ENCODE results near the gene GNGT2.

The GNGT2 gene

GRCh38 chr17:49254066-49254465 lies 43.7 kb upstream of the GNGT2 start:
- no peak overlapping the region for H4K91ac ChIP-seq (ENCODE audit: low read depth, low read length, poor library complexity)
- H2BK12ac ChIP-seq (ENCODE audit: low read length) = no peak overlapping the region
- H2BK15ac ChIP-seq (ENCODE audit: low read length) = no peak overlapping the region
- H3K36me3 ChIP-seq (replicated peaks in 1 of 2; ENCODE audit: control insufficient read depth in 2 of 2, insufficient read depth in 2 of 2, low read length in 2 of 2) = peaks cover 0 to 2% of the 10 kb centered on the region in 2 donors
- no peaks in the 10 kb centered on the region for H3K79me1 ChIP-seq (ENCODE audit: low read depth, low read length)
- no CpG with 5 or more reads among the region's 4 CpGs for WGBS, 2 donors (ENCODE audit: extremely low coverage in 2 of 2, insufficient read length in 2 of 2, insufficient replicate concordance in 1 of 2)
- no peak overlapping the region for H3K18ac ChIP-seq (ENCODE audit: low read length)
- no peak overlapping the region for H3K14ac ChIP-seq (ENCODE audit: low read length)
- no peak overlapping the region for H2AFZ ChIP-seq (ENCODE audit: low read length)
- H2BK120ac ChIP-seq (ENCODE audit: low read depth, low read length) = no peak overlapping the region
- H3K27ac ChIP-seq (replicated peaks; ENCODE audit: low read length) = no peak overlapping the region
- H3K23ac ChIP-seq (ENCODE audit: low read depth, low read length, poor library complexity) = no peak overlapping the region
- peaks cover 0 to 10% (median 3%) of the 10 kb centered on the region in 3 experiments for H3K27me3 ChIP-seq (ENCODE audit: control insufficient read depth in 3 of 3, insufficient read depth in 3 of 3, low read depth in 1 of 3, low read length in 3 of 3)
- no peak overlapping the region for H3K4ac ChIP-seq (ENCODE audit: low read length)
- no peak overlapping the region for H3K9ac ChIP-seq (ENCODE audit: low read depth, low read length, poor library complexity)
- H3K4me3 ChIP-seq (ENCODE audit: low read length in 2 of 2) = no peak overlapping the region
- no peak overlapping the region for H2AK5ac ChIP-seq (ENCODE audit: low read depth, low read length)
- H3K4me1 ChIP-seq (ENCODE audit: control insufficient read depth in 2 of 2, insufficient read depth in 1 of 2, low read depth in 1 of 2, low read length in 2 of 2) = peaks cover 0 to 3% of the 10 kb centered on the region in 2 donors
- H3K9me3 ChIP-seq (replicated peaks in 1 of 2; ENCODE audit: control insufficient read depth in 2 of 2, insufficient read depth in 1 of 2, low read depth in 1 of 2, low read length in 2 of 2) = peaks cover 0 to 3% of the 10 kb centered on the region in 2 donors
- H2BK5ac ChIP-seq (ENCODE audit: low read length) = peak overlapping the region; percentile 66
- H4K8ac ChIP-seq (ENCODE audit: low read depth, low read length) = no peak overlapping the region
- no peak for DNase-seq (ENCODE audit: low spot score)
- H3K4me2 ChIP-seq (ENCODE audit: insufficient read depth, low read length, poor library complexity, severe bottlenecking) = no peak overlapping the region

- peaks cover 0 to 3% of the 10 kb centered on the region in 2 donors for H3K9me3 ChIP-seq (replicated peaks in 1 of 2; ENCODE audit: control insufficient read depth in 2 of 2, insufficient read depth in 1 of 2, low read depth in 1 of 2, low read length in 2 of 2)
- no CpG with 5 or more reads among the region's 6 CpGs for WGBS, 2 donors (ENCODE audit: extremely low coverage in 2 of 2, insufficient read length in 2 of 2, insufficient replicate concordance in 1 of 2)
- H4K91ac ChIP-seq (ENCODE audit: low read depth, low read length, poor library complexity) = peak overlapping the region; percentile 79
- H3K14ac ChIP-seq (ENCODE audit: low read length) = no peak overlapping the region
- peaks cover 0 to 6% (median under 1%) of the 10 kb centered on the region in 3 experiments for H3K27me3 ChIP-seq (ENCODE audit: control insufficient read depth in 3 of 3, insufficient read depth in 3 of 3, low read depth in 1 of 3, low read length in 3 of 3)
- no peak overlapping the region for H2BK120ac ChIP-seq (ENCODE audit: low read depth, low read length)
- H2BK15ac ChIP-seq (ENCODE audit: low read length) = no peak overlapping the region
- no peak overlapping the region for H2AFZ ChIP-seq (ENCODE audit: low read length)
- H2BK12ac ChIP-seq (ENCODE audit: low read length) = no peak overlapping the region
- peak overlapping the region; percentile 17 for H3K4ac ChIP-seq (ENCODE audit: low read length)
- no peak for DNase-seq (ENCODE audit: low spot score)
- no peak overlapping the region for H2AK5ac ChIP-seq (ENCODE audit: low read depth, low read length)
- H3K4me3 ChIP-seq (ENCODE audit: low read length in 2 of 2) = no peak overlapping the region
- peak overlapping the region; percentile 19 for H3K18ac ChIP-seq (ENCODE audit: low read length)
- peak overlapping the region; percentile 83 for H3K23ac ChIP-seq (ENCODE audit: low read depth, low read length, poor library complexity)
- H3K4me2 ChIP-seq (ENCODE audit: insufficient read depth, low read length, poor library complexity, severe bottlenecking) = no peak overlapping the region
- no peak overlapping the region for H2BK5ac ChIP-seq (ENCODE audit: low read length)
- peaks cover 0 to 2% of the 10 kb centered on the region in 2 donors for H3K36me3 ChIP-seq (replicated peaks in 1 of 2; ENCODE audit: control insufficient read depth in 2 of 2, insufficient read depth in 2 of 2, low read length in 2 of 2)
- peaks cover 0 to 3% of the 10 kb centered on the region in 2 donors for H3K4me1 ChIP-seq (ENCODE audit: control insufficient read depth in 2 of 2, insufficient read depth in 1 of 2, low read depth in 1 of 2, low read length in 2 of 2)
- no peak overlapping the region for H3K9ac ChIP-seq (ENCODE audit: low read depth, low read length, poor library complexity)
- no peak overlapping the region for H4K8ac ChIP-seq (ENCODE audit: low read depth, low read length)
- H3K79me1 ChIP-seq (ENCODE audit: low read depth, low read length) = no peaks in the 10 kb centered on the region
- H3K27ac ChIP-seq (replicated peaks; ENCODE audit: low read length) = no peak overlapping the region
These were observed 41.8 kb upstream of the GNGT2 start for GRCh38 chr17:49252148-49252695.

DNA sequence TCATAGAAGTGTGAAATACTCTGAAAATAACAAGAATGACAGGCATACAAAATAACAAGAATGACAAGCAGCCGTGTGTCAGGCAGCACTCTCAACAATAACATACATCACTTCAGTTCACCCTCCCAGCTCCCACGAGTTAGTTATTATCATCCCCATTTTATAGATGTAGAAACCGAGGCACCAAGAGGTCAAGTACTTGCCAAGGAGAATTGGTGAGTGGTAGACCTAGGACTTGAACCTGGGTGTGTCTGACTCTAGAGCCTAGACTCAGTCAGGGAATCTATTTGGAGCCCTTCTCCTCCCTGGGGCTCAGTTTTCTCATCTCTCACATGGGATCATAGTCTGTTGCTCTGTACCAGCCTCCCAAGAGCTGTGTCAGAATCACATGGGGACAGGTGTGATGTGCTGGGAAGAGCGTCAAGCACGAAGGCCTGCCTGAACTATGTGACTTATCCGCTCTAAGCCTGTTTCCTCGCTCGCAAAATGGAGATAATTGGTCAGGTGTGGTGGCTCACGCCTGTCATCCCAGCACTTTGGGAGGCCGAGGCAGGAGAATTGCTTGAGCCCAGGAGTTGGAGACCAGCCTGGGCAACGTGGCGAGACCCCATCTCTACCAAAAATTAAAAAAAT lies 39.6 kb upstream of the GNGT2 start:
- no peak overlapping the region for H2BK12ac ChIP-seq (ENCODE audit: low read length)
- DNase-seq (ENCODE audit: low spot score) = no peak
- H3K4me1 ChIP-seq (ENCODE audit: control insufficient read depth in 2 of 2, insufficient read depth in 1 of 2, low read depth in 1 of 2, low read length in 2 of 2) = peaks cover 0 to 3% of the 10 kb centered on the region in 2 donors
- no peak overlapping the region for H3K18ac ChIP-seq (ENCODE audit: low read length)
- no peaks in the 10 kb centered on the region for H3K79me1 ChIP-seq (ENCODE audit: low read depth, low read length)
- WGBS, 2 donors (ENCODE audit: extremely low coverage in 2 of 2, insufficient read length in 2 of 2, insufficient replicate concordance in 1 of 2) = no CpG with 5 or more reads among the region's 12 CpGs
- peaks cover 0 to 3% of the 10 kb centered on the region in 2 donors for H3K9me3 ChIP-seq (replicated peaks in 1 of 2; ENCODE audit: control insufficient read depth in 2 of 2, insufficient read depth in 1 of 2, low read depth in 1 of 2, low read length in 2 of 2)
- H2AFZ ChIP-seq (ENCODE audit: low read length) = no peak overlapping the region
- H3K4me2 ChIP-seq (ENCODE audit: insufficient read depth, low read length, poor library complexity, severe bottlenecking) = no peak overlapping the region
- no peak overlapping the region for H2BK5ac ChIP-seq (ENCODE audit: low read length)
- peak overlapping the region; percentile 57 for H2AK5ac ChIP-seq (ENCODE audit: low read depth, low read length)
- no peak overlapping the region for H3K14ac ChIP-seq (ENCODE audit: low read length)
- H3K9ac ChIP-seq (ENCODE audit: low read depth, low read length, poor library complexity) = no peak overlapping the region
- H2BK15ac ChIP-seq (ENCODE audit: low read length) = no peak overlapping the region
- peaks cover 0 to 2% (median 0%) of the 10 kb centered on the region in 3 experiments for H3K27me3 ChIP-seq (ENCODE audit: control insufficient read depth in 3 of 3, insufficient read depth in 3 of 3, low read depth in 1 of 3, low read length in 3 of 3)
- no peak overlapping the region for H3K27ac ChIP-seq (replicated peaks; ENCODE audit: low read length)
- H3K4ac ChIP-seq (ENCODE audit: low read length) = no peak overlapping the region
- no peak overlapping the region for H4K8ac ChIP-seq (ENCODE audit: low read depth, low read length)
- H3K4me3 ChIP-seq (ENCODE audit: low read length in 2 of 2) = no peak overlapping the region
- no peak overlapping the region for H2BK120ac ChIP-seq (ENCODE audit: low read depth, low read length)
- no peak overlapping the region for H3K23ac ChIP-seq (ENCODE audit: low read depth, low read length, poor library complexity)
- H3K36me3 ChIP-seq (replicated peaks in 1 of 2; ENCODE audit: control insufficient read depth in 2 of 2, insufficient read depth in 2 of 2, low read length in 2 of 2) = peaks cover 0 to 2% of the 10 kb centered on the region in 2 donors
- no peak overlapping the region for H4K91ac ChIP-seq (ENCODE audit: low read depth, low read length, poor library complexity)

DNA sequence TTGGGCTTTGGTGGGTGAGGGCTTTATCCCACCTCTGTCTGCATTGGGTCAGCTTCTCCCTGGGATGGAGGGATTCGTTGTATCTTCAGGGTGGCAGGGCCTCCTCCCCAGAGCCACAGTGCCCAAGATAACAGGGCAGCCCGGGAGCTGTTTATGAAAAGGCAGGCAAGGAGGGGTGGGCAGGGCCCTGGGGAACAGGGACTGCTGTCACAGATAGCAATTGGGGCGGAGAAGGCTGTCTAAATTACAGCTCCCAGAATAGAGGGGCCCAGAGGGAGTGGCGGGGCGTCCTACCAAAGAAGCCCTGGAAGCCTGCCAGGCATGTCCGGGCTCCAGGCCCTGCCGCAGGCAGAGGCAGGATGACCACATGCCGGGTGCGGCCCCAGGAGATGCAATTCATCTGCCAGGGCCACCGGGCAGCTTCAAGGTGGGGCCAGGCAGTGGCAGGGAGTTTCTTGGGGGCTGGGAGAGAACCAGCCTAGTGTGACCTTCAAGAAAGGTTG lies 39.0 kb upstream of the GNGT2 start:
- peaks cover 0 to 4% of the 10 kb centered on the region in 2 donors for H3K4me1 ChIP-seq (ENCODE audit: control insufficient read depth in 2 of 2, insufficient read depth in 1 of 2, low read depth in 1 of 2, low read length in 2 of 2)
- H3K79me1 ChIP-seq (ENCODE audit: low read depth, low read length) = no peaks in the 10 kb centered on the region
- H2BK5ac ChIP-seq (ENCODE audit: low read length) = no peak overlapping the region
- H3K4me2 ChIP-seq (ENCODE audit: insufficient read depth, low read length, poor library complexity, severe bottlenecking) = no peak overlapping the region
- H4K91ac ChIP-seq (ENCODE audit: low read depth, low read length, poor library complexity) = no peak overlapping the region
- H2BK12ac ChIP-seq (ENCODE audit: low read length) = no peak overlapping the region
- no CpG with 5 or more reads among the region's 10 CpGs for WGBS, 2 donors (ENCODE audit: extremely low coverage in 2 of 2, insufficient read length in 2 of 2, insufficient replicate concordance in 1 of 2)
- H3K23ac ChIP-seq (ENCODE audit: low read depth, low read length, poor library complexity) = peak overlapping the region; percentile 73
- H2BK120ac ChIP-seq (ENCODE audit: low read depth, low read length) = no peak overlapping the region
- no peak for DNase-seq (ENCODE audit: low spot score)
- H3K27me3 ChIP-seq (ENCODE audit: control insufficient read depth in 3 of 3, insufficient read depth in 3 of 3, low read depth in 1 of 3, low read length in 3 of 3) = peaks cover 0 to 2% (median 0%) of the 10 kb centered on the region in 3 experiments
- H3K36me3 ChIP-seq (replicated peaks in 1 of 2; ENCODE audit: control insufficient read depth in 2 of 2, insufficient read depth in 2 of 2, low read length in 2 of 2) = peaks cover 0 to 2% of the 10 kb centered on the region in 2 donors
- no peak overlapping the region for H3K27ac ChIP-seq (replicated peaks; ENCODE audit: low read length)
- peak overlapping the region; percentile 21 for H3K14ac ChIP-seq (ENCODE audit: low read length)
- H3K18ac ChIP-seq (ENCODE audit: low read length) = peak overlapping the region; percentile 76
- H2AFZ ChIP-seq (ENCODE audit: low read length) = no peak overlapping the region
- no peak overlapping the region for H3K4me3 ChIP-seq (ENCODE audit: low read length in 2 of 2)
- H2AK5ac ChIP-seq (ENCODE audit: low read depth, low read length) = peak overlapping the region; percentile 57
- H2BK15ac ChIP-seq (ENCODE audit: low read length) = no peak overlapping the region
- H4K8ac ChIP-seq (ENCODE audit: low read depth, low read length) = no peak overlapping the region
- no peak overlapping the region for H3K9ac ChIP-seq (ENCODE audit: low read depth, low read length, poor library complexity)
- peaks cover 0 to 3% of the 10 kb centered on the region in 2 donors for H3K9me3 ChIP-seq (replicated peaks in 1 of 2; ENCODE audit: control insufficient read depth in 2 of 2, insufficient read depth in 1 of 2, low read depth in 1 of 2, low read length in 2 of 2)
- peak overlapping the region; percentile 37 for H3K4ac ChIP-seq (ENCODE audit: low read length)
